T-cell (primary cell): ENCODE measurements around the gene NCAM1. TPM values are rescaled to one million over a fixed set of nuclear protein-coding genes. Genes with fewer than 3 reads are reported as not detected.

Experiments
- ATAC-seq, 4 experiments: fragments of 200-7000 bp in 3 of 4; fragments of 150-1000 bp in 1 of 4; cut with Tn5 transposase; replicated peaks in 1 of 4; 1 replicate in 3 of 4; 2 replicates in 1 of 4; pipeline ENCODE4 v1.10.0; 2021; ENCODE audit warnings: moderate library complexity in 3 of 4, mild to moderate bottlenecking in 2 of 4, moderate number of reproducible peaks in 1 of 4
- CTCF ChIA-PET, 2 donors: fragments of 300-600 bp; sonication (Branson Sonifier 250); formaldehyde crosslinking; loops; one replicate each; lab custom pipeline; 2022; ENCODE audit warnings: antibody characterized with exemption in 2 of 2; lab: Charles Lee
- POLR2A ChIA-PET, 2 donors: fragments of 300-600 bp; sonication (Branson Sonifier 250); formaldehyde crosslinking; loops; one replicate each; lab custom pipeline; 2022; ENCODE audit warnings: antibody characterized with exemption in 2 of 2; lab: Charles Lee
- DNase-seq, 35 experiments: peaks; one replicate each; pipeline versions ENCODE4 v3.0.0 to v3.0.0-alpha.2; 2013 to 2023
- H3K27ac ChIP-seq: one replicate; pipeline ENCODE4 v1.5.1; 2013; ENCODE audit warnings: low read length
- H3K27me3 ChIP-seq, 2 experiments: replicated peaks in 1 of 2; 1 replicate in 1 of 2; 2 replicates in 1 of 2; pipeline versions ENCODE4 v1.6.1 to v1.7.0; 2013; ENCODE audit warnings: low read length in 1 of 2, mixed read lengths in 1 of 2; ENCODE audit not compliant: control insufficient read depth in 2 of 2, insufficient read depth in 2 of 2; ENCODE audit errors: extremely low read depth in 1 of 2
- H3K36me3 ChIP-seq, 2 donors: 1 replicate in 1 of 2; 2 replicates in 1 of 2; pipeline versions ENCODE4 v1.6.1 to v1.7.0; 2013; ENCODE audit warnings: low read length in 1 of 2; ENCODE audit not compliant: control insufficient read depth in 2 of 2, insufficient read depth in 1 of 2; ENCODE audit errors: extremely low read depth in 1 of 2
- H3K4me1 ChIP-seq, 2 experiments: 1 replicate in 1 of 2; 2 replicates in 1 of 2; pipeline versions ENCODE4 v1.6.1 to v1.7.0; 2013; ENCODE audit warnings: low read length in 2 of 2, mixed read lengths in 1 of 2; ENCODE audit not compliant: insufficient read depth in 2 of 2, control insufficient read depth in 1 of 2; ENCODE audit errors: extremely low read depth in 1 of 2
- H3K4me3 ChIP-seq, 2 donors: 1 replicate in 1 of 2; 2 replicates in 1 of 2; pipeline versions ENCODE4 v1.5.1 to v1.7.0; 2013; ENCODE audit warnings: mild to moderate bottlenecking in 2 of 2, low read length in 1 of 2, moderate library complexity in 1 of 2; ENCODE audit not compliant: control insufficient read depth in 1 of 2; ENCODE audit errors: extremely low read depth in 1 of 2
- H3K9me3 ChIP-seq: 2 replicates; pipeline ENCODE4 v1.7.0; 2013
- H3K27ac Mint-ChIP-seq, 2 donors: one replicate each; pipeline ENCODE4 v1.8.0; 2020 to 2021; ENCODE audit warnings: mild to moderate bottlenecking in 2 of 2, mixed read lengths in 2 of 2
- H3K27me3 Mint-ChIP-seq, 2 donors: one replicate each; pipeline ENCODE4 v1.8.0; 2021 to 2022; ENCODE audit warnings: mixed read lengths in 2 of 2
- H3K36me3 Mint-ChIP-seq: one replicate; pipeline ENCODE4 v1.8.0; 2021; ENCODE audit warnings: mixed read lengths
- H3K4me1 Mint-ChIP-seq, 3 donors: one replicate each; pipeline ENCODE4 v1.8.0; 2020 to 2022; ENCODE audit warnings: mixed read lengths in 3 of 3, mild to moderate bottlenecking in 1 of 3
- H3K4me3 Mint-ChIP-seq, 3 donors: one replicate each; pipeline ENCODE4 v1.8.0; 2020 to 2022; ENCODE audit warnings: mild to moderate bottlenecking in 3 of 3, mixed read lengths in 3 of 3, moderate library complexity in 3 of 3
- H3K9me3 Mint-ChIP-seq, 3 donors: one replicate each; pipeline ENCODE4 v1.8.0; 2020 to 2022; ENCODE audit warnings: mixed read lengths in 3 of 3
- WGBS: methylation state at CpG from one replicate; pipeline ENCODE4 v1.1.5; 2013; ENCODE audit warnings: missing lambda C conversion rate; ENCODE audit not compliant: insufficient coverage; 5-methylcytosine and 5-hydroxymethylcytosine counted together
- total RNA-seq, 35 experiments: library from RNA in 6 of 35; stranded (reverse) in 6 of 35; fragments of 120-200 nt in 1 of 35; gene quantifications; one replicate each; pipeline versions ENCODE4 v1.2.1 to v1.2.4 and lab custom pipeline; 2013 to 2026

The NCAM1 gene
- total RNA-seq, 5 donors from 2014 or later (not counting 1 experiment from before 2014, with no cell fraction given) = 0.90 to 1.8 (median 1.1) TPM

DNA sequence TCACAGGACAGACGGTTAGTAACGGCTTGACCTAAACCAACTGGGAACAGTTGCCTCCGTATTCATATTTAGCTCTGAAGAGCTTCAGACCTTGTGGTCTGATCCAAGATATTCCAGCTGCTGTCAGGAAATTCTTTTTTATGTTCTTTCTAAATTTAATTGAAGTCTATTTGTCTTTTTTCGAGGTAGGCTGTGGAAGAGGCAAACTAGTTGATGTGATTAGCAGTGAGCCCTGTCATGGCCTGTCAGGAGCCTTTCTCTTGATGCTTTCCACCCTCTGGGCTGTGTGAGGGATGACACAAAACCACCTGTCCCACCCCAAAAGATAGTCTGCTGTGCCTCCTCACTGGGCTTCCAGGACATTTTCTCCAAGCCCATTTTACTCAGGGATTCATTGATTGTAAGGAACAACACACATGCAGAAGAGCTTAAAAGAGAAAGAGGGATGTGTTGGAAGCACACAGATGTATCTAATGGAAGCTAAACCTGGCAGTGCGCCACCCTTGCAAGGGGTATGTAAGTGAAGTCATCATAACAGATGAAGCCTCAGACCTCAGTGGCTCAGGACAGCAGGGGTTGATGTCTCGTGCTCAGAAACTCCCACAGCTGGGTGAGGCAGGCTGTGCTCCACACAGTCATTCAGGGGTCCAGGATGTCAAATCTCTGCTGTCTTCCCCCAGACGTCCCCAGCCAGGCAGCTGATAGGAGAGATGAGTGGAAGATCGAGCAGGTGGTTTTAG is 170.0 kb downstream of the NCAM1 start:
- Mint-ChIP-seq H3K4me1 (no peaks in the 10 kb centered on the region), H3K27me3 (peaks cover 14% of the 10 kb centered on the region in 2 donors), H3K27ac (no peak overlapping the region), H3K36me3 (no peaks in the 10 kb centered on the region), H3K4me3 (no peak overlapping the region), H3K9me3 (no peaks in the 10 kb centered on the region)
- H3K4me1 ChIP-seq = no peaks in the 10 kb centered on the region
- ChIA-PET POLR2A (no interaction called here), CTCF (no interaction called here)
- DNase-seq (no peak), ATAC-seq (no peak)
- H3K4me3 ChIP-seq = no peak overlapping the region
- H3K27ac ChIP-seq = no peak overlapping the region
- 77% methylated on average over 5 of the region's 8 CpGs for WGBS
- no peaks in the 10 kb centered on the region for H3K36me3 ChIP-seq
- no peaks in the 10 kb centered on the region for H3K9me3 ChIP-seq
- peaks cover 0 to 5% of the 10 kb centered on the region in 2 experiments for H3K27me3 ChIP-seq

DNA sequence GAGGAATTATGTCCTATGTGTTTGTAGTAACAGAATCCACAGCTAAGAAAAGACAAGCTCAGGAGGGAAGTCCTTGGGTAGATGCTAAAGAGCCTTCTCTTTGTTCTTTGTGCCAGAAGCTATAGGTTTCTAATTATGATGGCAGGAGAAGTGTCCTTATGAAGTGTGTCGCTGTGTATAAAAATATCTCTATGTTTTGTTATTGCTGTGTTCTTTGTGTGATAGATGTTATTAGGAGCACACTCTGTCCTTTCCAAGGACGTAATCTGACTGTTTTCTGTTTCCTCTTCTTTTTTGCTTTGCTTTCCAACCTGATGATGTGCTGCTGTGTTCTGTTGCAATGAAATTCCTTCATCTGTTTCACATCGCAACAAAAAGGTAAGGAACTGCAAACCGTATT is 171.9 kb downstream of the NCAM1 start:
- Mint-ChIP-seq H3K27ac (no peak overlapping the region), H3K4me3 (no peak overlapping the region), H3K27me3 (peaks cover 20 to 26% of the 10 kb centered on the region in 2 donors), H3K9me3 (no peaks in the 10 kb centered on the region), H3K36me3 (no peaks in the 10 kb centered on the region), H3K4me1 (no peaks in the 10 kb centered on the region)
- no peaks in the 10 kb centered on the region for H3K4me1 ChIP-seq
- H3K9me3 ChIP-seq = no peaks in the 10 kb centered on the region
- H3K27ac ChIP-seq = no peak overlapping the region
- CTCF ChIA-PET = no interaction called here
- H3K27me3 ChIP-seq = peaks cover 0 to 11% of the 10 kb centered on the region in 2 experiments
- ATAC-seq = no peak
- WGBS = no CpG with 5 or more reads among the region's 4 CpGs
- no peaks in the 10 kb centered on the region for H3K36me3 ChIP-seq
- POLR2A ChIA-PET = no interaction called here
- DNase-seq = no peak
- no peak overlapping the region for H3K4me3 ChIP-seq

DNA sequence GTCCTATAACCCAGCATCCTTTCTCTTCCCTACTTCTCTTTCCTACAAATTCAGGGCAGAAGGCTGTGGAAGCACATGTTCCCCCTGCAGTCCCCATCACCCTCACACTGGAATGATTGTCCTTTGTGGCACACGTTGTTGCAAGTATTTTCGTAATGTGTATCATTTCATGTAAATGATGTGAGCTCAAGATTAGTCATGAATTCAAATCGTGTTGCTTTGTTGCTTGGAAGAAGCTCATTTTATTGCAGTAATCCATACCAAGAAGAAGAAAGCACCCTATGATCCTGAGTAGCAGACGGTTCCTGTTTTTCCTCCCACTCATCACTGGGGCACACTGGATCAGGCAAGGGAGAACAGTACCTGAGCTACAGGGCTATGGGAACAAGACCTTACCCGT is 173.4 kb downstream of the NCAM1 start:
- H3K4me3 Mint-ChIP-seq = no peak overlapping the region
- no peaks in the 10 kb centered on the region for H3K36me3 Mint-ChIP-seq
- no peak overlapping the region for H3K27ac Mint-ChIP-seq
- H3K9me3 Mint-ChIP-seq = no peaks in the 10 kb centered on the region
- Histone ChIP-seq H3K4me3 (no peak overlapping the region), H3K27ac (no peak overlapping the region), H3K36me3 (no peaks in the 10 kb centered on the region), H3K9me3 (no peaks in the 10 kb centered on the region), H3K4me1 (no peaks in the 10 kb centered on the region), H3K27me3 (peaks cover 0 to 11% of the 10 kb centered on the region in 2 experiments)
- no CpG with 5 or more reads among the region's 5 CpGs for WGBS
- ChIA-PET POLR2A (interaction anchor here in 1 of 2 donors (0.6 kb wide), 1 partner anchor 11 kb away, joined by 3 read pairs; no protein-coding TSS in a partner anchor), CTCF (interaction anchor here in 1 of 2 donors (0.6 kb wide), 1 partner anchor 11 kb away, joined by 3 read pairs; no protein-coding TSS in a partner anchor)
- peaks cover 26 to 30% of the 10 kb centered on the region in 2 donors for H3K27me3 Mint-ChIP-seq
- ATAC-seq = no peak
- no peaks in the 10 kb centered on the region for H3K4me1 Mint-ChIP-seq
- DNase-seq = no peak

DNA sequence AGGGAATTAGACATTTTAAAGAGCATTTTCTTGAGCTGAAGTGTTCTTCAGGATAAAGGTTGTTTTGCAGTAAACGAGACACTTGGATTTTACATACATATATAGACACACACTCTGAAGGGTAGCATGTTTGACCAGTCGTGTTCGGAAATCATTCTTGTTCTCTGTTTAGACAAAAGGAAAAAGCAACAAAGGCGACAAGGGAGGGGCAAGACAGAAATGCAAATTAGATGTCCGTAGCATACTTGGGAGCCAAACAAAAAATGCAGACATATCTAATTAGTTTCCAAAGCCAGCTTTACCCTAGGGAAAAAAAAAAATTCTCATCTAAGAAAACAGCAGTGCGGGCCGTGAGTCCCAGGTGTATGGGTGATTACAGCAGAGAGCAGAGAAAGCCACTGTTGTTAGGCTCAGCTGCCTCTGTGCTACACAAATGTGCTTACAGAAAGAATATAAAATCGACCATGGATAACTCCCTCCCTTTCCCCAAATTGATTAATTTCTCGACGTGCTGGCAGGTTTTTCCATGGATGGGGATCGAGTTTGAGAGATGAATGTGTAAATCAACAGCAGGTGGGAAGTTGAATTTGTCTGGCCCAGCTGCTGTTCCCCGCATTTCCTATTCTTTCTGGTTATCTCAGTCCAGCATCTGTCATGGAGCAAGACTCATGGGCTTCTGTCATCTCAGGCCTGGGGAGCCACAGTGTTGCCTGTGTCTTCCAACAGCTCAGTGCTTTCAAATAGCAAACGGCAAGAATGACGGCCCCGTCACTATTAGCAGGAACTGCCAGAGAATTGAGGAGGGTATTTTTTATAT is 176.7 kb downstream of the NCAM1 start:
- no peak for ATAC-seq
- Histone ChIP-seq H3K4me1 (no peaks in the 10 kb centered on the region), H3K9me3 (no peaks in the 10 kb centered on the region), H3K36me3 (no peaks in the 10 kb centered on the region), H3K4me3 (no peak overlapping the region), H3K27me3 (peaks cover 0 to 11% of the 10 kb centered on the region in 2 experiments), H3K27ac (no peak overlapping the region)
- Mint-ChIP-seq H3K36me3 (no peaks in the 10 kb centered on the region), H3K4me1 (no peaks in the 10 kb centered on the region), H3K27ac (no peak overlapping the region), H3K27me3 (peaks cover 39 to 44% of the 10 kb centered on the region in 2 donors), H3K9me3 (no peaks in the 10 kb centered on the region), H3K4me3 (no peak overlapping the region)
- CTCF ChIA-PET = no interaction called here
- DNase-seq = no peak
- WGBS = 13% methylated on average over 4 of the region's 15 CpGs
- POLR2A ChIA-PET = no interaction called here

DNA sequence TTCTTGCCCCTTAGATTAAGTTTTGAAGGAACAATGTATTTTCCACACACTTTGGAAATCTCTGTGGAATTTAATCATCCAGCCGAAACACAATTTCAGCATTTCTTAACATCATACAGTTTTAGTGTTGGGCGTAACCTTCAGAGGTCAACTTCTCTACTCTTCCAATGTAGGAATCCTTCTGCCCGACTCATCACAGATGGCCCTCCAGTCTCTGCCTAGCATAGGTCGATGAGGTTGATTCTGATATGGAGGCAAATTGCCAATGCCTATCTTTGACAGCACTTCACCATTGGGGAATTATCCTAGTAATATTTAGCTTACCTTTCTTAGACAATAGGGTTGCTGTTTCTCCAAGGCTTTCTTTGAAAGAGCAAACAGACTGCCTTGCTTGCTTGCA is 177.5 kb downstream of the NCAM1 start:
- Mint-ChIP-seq H3K4me1 (no peaks in the 10 kb centered on the region), H3K27ac (no peak overlapping the region), H3K27me3 (peaks cover 42 to 46% of the 10 kb centered on the region in 2 donors), H3K4me3 (no peak overlapping the region), H3K9me3 (no peaks in the 10 kb centered on the region), H3K36me3 (no peaks in the 10 kb centered on the region)
- CTCF ChIA-PET = interaction anchor here in 1 of 2 donors (0.5 kb wide), 1 partner anchor 1710 kb away, joined by 3 read pairs; no protein-coding TSS in a partner anchor
- peaks cover 2 to 11% of the 10 kb centered on the region in 2 experiments for H3K27me3 ChIP-seq
- H3K4me1 ChIP-seq = no peaks in the 10 kb centered on the region
- POLR2A ChIA-PET = no interaction called here
- H3K9me3 ChIP-seq = no peaks in the 10 kb centered on the region
- ATAC-seq = no peak
- DNase-seq = no peak
- WGBS = no CpG with 5 or more reads among the region's 4 CpGs
- H3K27ac ChIP-seq = no peak overlapping the region
- H3K36me3 ChIP-seq = no peaks in the 10 kb centered on the region
- H3K4me3 ChIP-seq = no peak overlapping the region

DNA sequence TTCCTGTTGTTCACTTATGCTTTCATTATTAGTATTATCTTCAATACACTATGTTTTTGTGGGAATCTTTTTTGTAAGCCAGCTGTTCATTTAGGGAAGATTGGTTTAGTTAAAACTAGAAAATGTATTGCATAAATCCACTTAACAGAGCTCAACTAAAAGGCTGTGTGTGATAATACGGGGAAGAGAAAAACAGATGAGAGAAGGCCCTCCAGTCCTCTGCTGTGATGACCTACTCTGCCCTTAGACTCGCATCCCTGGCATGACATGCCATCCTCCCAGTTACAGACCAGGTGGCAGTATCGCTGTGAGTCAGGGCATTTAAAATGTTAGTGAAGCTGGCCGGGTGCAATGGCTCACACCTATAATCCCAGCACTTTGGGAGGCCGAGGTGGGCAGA is 179.8 kb downstream of the NCAM1 start:
- ChIA-PET CTCF (interaction anchor here in 1 of 2 donors (0.6 kb wide), 1 partner anchor 553 kb away, joined by 3 read pairs; no protein-coding TSS in a partner anchor), POLR2A (no interaction called here)
- H3K27ac Mint-ChIP-seq = no peak overlapping the region
- no CpG with 5 or more reads among the region's 5 CpGs for WGBS
- Histone ChIP-seq H3K27ac (no peak overlapping the region), H3K36me3 (no peaks in the 10 kb centered on the region), H3K4me3 (no peak overlapping the region), H3K9me3 (no peaks in the 10 kb centered on the region), H3K4me1 (no peaks in the 10 kb centered on the region), H3K27me3 (peaks cover 2 to 7% of the 10 kb centered on the region in 2 experiments)
- H3K36me3 Mint-ChIP-seq = no peaks in the 10 kb centered on the region
- H3K9me3 Mint-ChIP-seq = no peaks in the 10 kb centered on the region
- no peak for DNase-seq
- H3K27me3 Mint-ChIP-seq = peaks cover 35 to 37% of the 10 kb centered on the region in 2 donors
- no peaks in the 10 kb centered on the region for H3K4me1 Mint-ChIP-seq
- no peak overlapping the region for H3K4me3 Mint-ChIP-seq
- no peak for ATAC-seq
